Loucy (cell line): ENCODE measurements around the gene KCNA2.

Experiments
- H2AFZ ChIP-seq: fragments of 200-600 bp; sonication (generic); 2 replicates; pipeline ENCODE4 v1.6.0; 2016; ENCODE audit warnings: antibody characterized with exemption, mild to moderate bottlenecking, low read length, moderate library complexity
- H3F3A ChIP-seq: fragments of 200-600 bp; 2 replicates; pipeline ENCODE4 v1.6.0; 2016; ENCODE audit warnings: antibody characterized with exemption, low read depth, mild to moderate bottlenecking
- H3K27me3 ChIP-seq: fragments of 200-600 bp; sonication (generic); 2 replicates; pipeline ENCODE4 v1.6.1; 2014; ENCODE audit warnings: low read length, mild to moderate bottlenecking; ENCODE audit not compliant: insufficient read depth, poor library complexity, severe bottlenecking
- H3K36me3 ChIP-seq: fragments of 200-600 bp; sonication (generic); 2 replicates; pipeline ENCODE4 v1.6.1; 2016; ENCODE audit warnings: low read length; ENCODE audit not compliant: insufficient read depth
- H3K4me1 ChIP-seq: fragments of 200-600 bp; sonication (generic); 2 replicates; pipeline ENCODE4 v1.5.1; 2014; ENCODE audit warnings: low read length, mild to moderate bottlenecking; ENCODE audit not compliant: insufficient read depth, poor library complexity, severe bottlenecking
- H3K4me2 ChIP-seq: fragments of 200-600 bp; sonication (generic); 2 replicates; pipeline ENCODE4 v1.6.0; 2014; ENCODE audit warnings: antibody characterized with exemption, low read length, low read depth, mild to moderate bottlenecking; ENCODE audit not compliant: poor library complexity, severe bottlenecking
- H3K4me3 ChIP-seq: fragments of 200-600 bp; sonication (generic); 2 replicates; pipeline ENCODE4 v1.5.1; 2014; ENCODE audit warnings: low read length, mild to moderate bottlenecking, mixed read lengths; ENCODE audit not compliant: poor library complexity, severe bottlenecking
- H3K79me2 ChIP-seq: fragments of 200-600 bp; sonication (generic); 2 replicates; pipeline ENCODE4 v1.6.1; 2014; ENCODE audit warnings: low read length; ENCODE audit not compliant: insufficient read depth
- H3K9ac ChIP-seq: fragments of 200-600 bp; sonication (generic); 2 replicates; pipeline ENCODE4 v1.6.0; 2014; ENCODE audit warnings: mild to moderate bottlenecking, low read depth, low read length, moderate library complexity; ENCODE audit not compliant: poor library complexity, severe bottlenecking
- H3K9me2 ChIP-seq: fragments of 200-600 bp; sonication (generic); replicated peaks from 2 replicates; pipeline ENCODE4 v1.6.1; 2016; ENCODE audit warnings: low read depth, low read length, mixed read lengths
- H3K9me3 ChIP-seq: fragments of 200-600 bp; sonication (generic); 2 replicates; pipeline ENCODE4 v1.6.1; 2014; ENCODE audit warnings: mild to moderate bottlenecking, antibody characterized with exemption, low read length, low read depth; ENCODE audit not compliant: insufficient read depth
- H4K20me1 ChIP-seq: fragments of 200-600 bp; sonication (generic); 2 replicates; pipeline ENCODE4 v1.6.0; 2014; ENCODE audit warnings: antibody characterized with exemption, low read length, mild to moderate bottlenecking; ENCODE audit not compliant: insufficient read depth, poor library complexity, severe bottlenecking
- CTCF ChIP-seq: fragments of 200-600 bp; sonication (generic); conservative IDR thresholded peaks from 2 replicates; pipeline ENCODE4 v1.5.1; 2014; ENCODE audit warnings: mild to moderate bottlenecking, antibody characterized with exemption, low read length
- EZH2phosphoT487 ChIP-seq: fragments of 200-600 bp; IDR thresholded peaks from 2 replicates; pipeline ENCODE4 v1.6.1; 2018; ENCODE audit warnings: antibody characterized with exemption, mild to moderate bottlenecking, moderate library complexity, borderline replicate concordance

KCNA2 gene

GRCh38 chr1:110583505-110583904 is 22.7 kb downstream of the KCNA2 start:
- H3K4me2 ChIP-seq = no peak overlapping the region
- TF ChIP-seq EZH2phosphoT487 = no peak
- H3K9ac ChIP-seq = no peak overlapping the region
- H3K79me2 ChIP-seq = no peaks in the 10 kb centered on the region
- H3K36me3 ChIP-seq = no peaks in the 10 kb centered on the region
- no peaks in the 10 kb centered on the region for H3K4me1 ChIP-seq
- no peak overlapping the region for H3K4me3 ChIP-seq
- no peaks in the 10 kb centered on the region for H3K27me3 ChIP-seq
- H3K9me2 ChIP-seq = no peaks in the 10 kb centered on the region
- no peaks in the 10 kb centered on the region for H4K20me1 ChIP-seq
- H3K9me3 ChIP-seq = no peaks in the 10 kb centered on the region
- no peak overlapping the region for H2AFZ ChIP-seq
- H3F3A ChIP-seq = no peaks in the 10 kb centered on the region

GRCh38 chr1:110582378-110582777 is 23.8 kb downstream of the KCNA2 start:
- no peak overlapping the region for H3K4me2 ChIP-seq
- TF ChIP-seq CTCF (no peak), EZH2phosphoT487 (no peak)
- H3K4me3 ChIP-seq = no peak overlapping the region
- no peaks in the 10 kb centered on the region for H3K9me3 ChIP-seq
- no peaks in the 10 kb centered on the region for H3K9me2 ChIP-seq
- H3K36me3 ChIP-seq = no peaks in the 10 kb centered on the region
- H3K27me3 ChIP-seq = no peaks in the 10 kb centered on the region
- H3K4me1 ChIP-seq = no peaks in the 10 kb centered on the region
- H3K9ac ChIP-seq = no peak overlapping the region
- no peaks in the 10 kb centered on the region for H4K20me1 ChIP-seq
- H3F3A ChIP-seq = no peaks in the 10 kb centered on the region
- no peaks in the 10 kb centered on the region for H3K79me2 ChIP-seq
- no peak overlapping the region for H2AFZ ChIP-seq

- Histone ChIP-seq H3K36me3 (no peaks in the 10 kb centered on the region), H3F3A (no peaks in the 10 kb centered on the region), H4K20me1 (no peaks in the 10 kb centered on the region), H3K4me1 (no peaks in the 10 kb centered on the region), H3K4me3 (no peak overlapping the region), H3K9me3 (no peaks in the 10 kb centered on the region), H3K9me2 (no peaks in the 10 kb centered on the region), H3K4me2 (no peak overlapping the region), H3K79me2 (no peaks in the 10 kb centered on the region), H3K27me3 (no peaks in the 10 kb centered on the region), H2AFZ (no peak overlapping the region), H3K9ac (no peak overlapping the region)
- TF ChIP-seq CTCF = no peak
Observed at GRCh38 chr1:110581682-110582145, 24.4 kb downstream of the KCNA2 start.

- no peaks in the 10 kb centered on the region for H3K27me3 ChIP-seq
- no peak overlapping the region for H3K4me2 ChIP-seq
Observed at GRCh38 chr1:110580244-110580643, 25.9 kb downstream of the KCNA2 start.

More at GRCh38 chr1:110580244-110580643, 25.9 kb downstream of the KCNA2 start:
- H3K79me2 ChIP-seq = no peaks in the 10 kb centered on the region
- no peak overlapping the region for H3K9ac ChIP-seq
- H3K9me3 ChIP-seq = no peaks in the 10 kb centered on the region
- no peaks in the 10 kb centered on the region for H3K4me1 ChIP-seq
- TF ChIP-seq CTCF (no peak), EZH2phosphoT487 (no peak)
- no peak overlapping the region for H3K4me3 ChIP-seq
- no peaks in the 10 kb centered on the region for H3K9me2 ChIP-seq
- no peaks in the 10 kb centered on the region for H4K20me1 ChIP-seq
- H3F3A ChIP-seq = no peaks in the 10 kb centered on the region
- H2AFZ ChIP-seq = no peak overlapping the region
- H3K36me3 ChIP-seq = no peaks in the 10 kb centered on the region
